ENCODE measurements around the gene EIF4EBP2. TPM values are rescaled to one million over a fixed set of nuclear protein-coding genes. Genes with fewer than 3 reads are reported as not detected.

EIF4EBP2 gene
- total RNA-seq, 2 donors from 2014 or later: 103 to 119 TPM

DNA sequence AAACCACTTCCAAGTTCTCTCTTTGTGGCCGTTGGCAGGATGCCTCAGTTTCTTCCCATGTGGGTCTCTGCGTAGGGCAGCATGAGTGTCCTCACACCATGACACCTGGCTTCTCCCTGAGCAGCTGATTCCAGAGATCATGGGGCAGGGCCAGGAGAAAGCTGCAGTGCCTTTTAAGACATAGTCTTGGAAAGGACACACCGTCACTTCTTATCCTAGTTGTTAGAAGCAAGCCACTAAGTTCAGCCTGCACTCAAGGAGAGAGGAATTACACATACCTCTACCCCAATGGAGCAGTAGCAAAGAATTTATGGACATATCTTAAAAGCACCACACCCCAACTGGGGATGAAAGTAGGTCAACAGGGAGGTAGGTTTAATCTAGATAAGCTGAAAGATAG, 21.2 kb downstream of the EIF4EBP2 start:
- Histone ChIP-seq H3K27me3 (ENCODE audit: control insufficient read depth, insufficient read depth, low read length, poor library complexity, severe bottlenecking) (no peaks in the 10 kb centered on the region), H3K9ac (ENCODE audit: extremely low read depth, low read length, poor library complexity, severe bottlenecking) (no peak overlapping the region), H3K36me3 (ENCODE audit: control insufficient read depth, insufficient read depth, low read length) (peaks cover 89% of the 10 kb centered on the region), H3K4me1 (ENCODE audit: control insufficient read depth, insufficient read depth, low read length) (no peaks in the 10 kb centered on the region), H3K9me3 (ENCODE audit: control insufficient read depth, low read length) (no peaks in the 10 kb centered on the region), H3K27ac (ENCODE audit: low read depth, low read length) (no peak overlapping the region), H3K4me3 (ENCODE audit: low read length) (no peak overlapping the region)
- H3K27me3 Mint-ChIP-seq (ENCODE audit: insufficient read depth): no peaks in the 10 kb centered on the region
- peaks cover 58% of the 10 kb centered on the region for H3K36me3 Mint-ChIP-seq (ENCODE audit: low read depth)
- H3K4me1 Mint-ChIP-seq: no peaks in the 10 kb centered on the region
- H3K27ac Mint-ChIP-seq: peak overlapping the region; percentile 14
- 93% methylated on average over 2 to 3 of the region's 3 CpGs for WGBS, 2 experiments (ENCODE audit: insufficient coverage in 1 of 2, insufficient read length in 1 of 2)
- TF ChIP-seq, protein P1, sequence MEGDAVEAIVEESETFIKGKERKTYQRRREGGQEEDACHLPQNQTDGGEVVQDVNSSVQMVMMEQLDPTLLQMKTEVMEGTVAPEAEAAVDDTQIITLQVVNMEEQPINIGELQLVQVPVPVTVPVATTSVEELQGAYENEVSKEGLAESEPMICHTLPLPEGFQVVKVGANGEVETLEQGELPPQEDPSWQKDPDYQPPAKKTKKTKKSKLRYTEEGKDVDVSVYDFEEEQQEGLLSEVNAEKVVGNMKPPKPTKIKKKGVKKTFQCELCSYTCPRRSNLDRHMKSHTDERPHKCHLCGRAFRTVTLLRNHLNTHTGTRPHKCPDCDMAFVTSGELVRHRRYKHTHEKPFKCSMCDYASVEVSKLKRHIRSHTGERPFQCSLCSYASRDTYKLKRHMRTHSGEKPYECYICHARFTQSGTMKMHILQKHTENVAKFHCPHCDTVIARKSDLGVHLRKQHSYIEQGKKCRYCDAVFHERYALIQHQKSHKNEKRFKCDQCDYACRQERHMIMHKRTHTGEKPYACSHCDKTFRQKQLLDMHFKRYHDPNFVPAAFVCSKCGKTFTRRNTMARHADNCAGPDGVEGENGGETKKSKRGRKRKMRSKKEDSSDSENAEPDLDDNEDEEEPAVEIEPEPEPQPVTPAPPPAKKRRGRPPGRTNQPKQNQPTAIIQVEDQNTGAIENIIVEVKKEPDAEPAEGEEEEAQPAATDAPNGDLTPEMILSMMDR (conservative IDR thresholded peaks at IDR 0.05): no peak
- no peak overlapping the region for H3K4me3 Mint-ChIP-seq
- DNase-seq: no peak
- no peaks in the 10 kb centered on the region for H3K9me3 Mint-ChIP-seq

- no peaks in the 10 kb centered on the region for H3K4me1 ChIP-seq (ENCODE audit: control insufficient read depth, insufficient read depth, low read length)
- no peak overlapping the region for H3K9ac ChIP-seq (ENCODE audit: extremely low read depth, low read length, poor library complexity, severe bottlenecking)
Measured at GRCh38 chr10:70426823-70427222, 22.9 kb downstream of the EIF4EBP2 start.

DNA sequence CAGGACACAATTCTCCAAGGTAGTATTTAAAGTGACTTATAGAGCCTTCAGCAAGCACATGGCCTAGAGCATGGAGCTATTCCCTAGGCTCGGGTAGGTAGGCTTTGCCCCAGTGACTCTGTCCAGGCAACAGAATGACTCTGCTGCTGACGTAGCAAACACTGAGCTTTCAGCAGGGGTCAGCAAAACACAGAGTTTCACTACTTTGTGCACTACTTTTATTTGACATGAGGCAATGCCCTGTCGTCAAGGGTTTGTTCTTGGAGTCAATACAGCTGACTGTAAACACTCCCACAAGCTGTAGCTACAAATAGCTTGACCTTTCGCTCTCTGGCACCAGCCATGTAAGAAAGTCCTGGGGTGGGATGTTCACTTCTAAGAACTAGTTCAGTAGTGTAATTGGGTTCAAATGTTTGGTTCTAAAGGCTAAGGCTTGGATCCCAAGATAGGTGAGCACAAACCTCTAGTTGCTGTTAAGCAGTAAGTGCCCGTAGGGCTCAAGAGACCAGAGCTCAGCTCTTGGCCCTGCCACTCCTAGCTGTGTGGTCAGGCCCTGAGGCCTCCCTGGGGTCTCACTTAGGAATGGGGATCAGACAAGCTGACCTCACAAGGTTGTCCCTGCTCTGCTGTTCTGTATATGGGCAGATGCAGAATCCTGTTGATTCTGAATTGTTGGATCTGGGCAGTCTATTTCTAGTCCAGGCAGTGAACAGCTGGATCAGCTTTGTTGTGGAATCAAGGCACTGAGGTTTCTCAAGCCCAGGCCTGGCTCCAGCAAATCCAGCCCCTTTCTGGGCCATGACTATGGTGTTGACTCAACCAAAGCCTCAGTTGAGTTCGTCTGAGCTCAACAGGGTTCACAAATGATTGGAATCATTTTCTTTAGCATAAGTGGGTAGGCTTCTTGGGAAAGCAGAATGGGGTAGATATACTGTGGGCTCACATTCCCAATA, 26.8 kb downstream of the EIF4EBP2 start:
- no peaks in the 10 kb centered on the region for H3K9me3 ChIP-seq (ENCODE audit: control insufficient read depth, low read length)
- Mint-ChIP-seq H3K4me3 (no peak overlapping the region), H3K9me3 (no peaks in the 10 kb centered on the region), H3K4me1 (peaks cover 2% of the 10 kb centered on the region), H3K36me3 (ENCODE audit: low read depth) (peaks cover 57% of the 10 kb centered on the region), H3K27ac (peak overlapping the region; percentile 55), H3K27me3 (ENCODE audit: insufficient read depth) (no peaks in the 10 kb centered on the region)
- H3K9ac ChIP-seq (ENCODE audit: extremely low read depth, low read length, poor library complexity, severe bottlenecking): no peak overlapping the region
- peaks cover 92% of the 10 kb centered on the region for H3K36me3 ChIP-seq (ENCODE audit: control insufficient read depth, insufficient read depth, low read length)
- no peaks in the 10 kb centered on the region for H3K27me3 ChIP-seq (ENCODE audit: control insufficient read depth, insufficient read depth, low read length, poor library complexity, severe bottlenecking)
- 88 to 89% methylated on average over 3 to 6 of the region's 6 CpGs for WGBS, 2 experiments (ENCODE audit: insufficient coverage in 1 of 2, insufficient read length in 1 of 2)
- H3K4me1 ChIP-seq (ENCODE audit: control insufficient read depth, insufficient read depth, low read length): peaks cover 4% of the 10 kb centered on the region
- no peak for DNase-seq
- H3K4me3 ChIP-seq (ENCODE audit: low read length): no peak overlapping the region
- H3K27ac ChIP-seq (ENCODE audit: low read depth, low read length): no peak overlapping the region
- TF ChIP-seq, protein P1 (conservative IDR thresholded peaks at IDR 0.05): peak; percentile 48

More at GRCh38 chr10:70426823-70427222, 22.9 kb downstream of the EIF4EBP2 start:
- H3K4me1 Mint-ChIP-seq: no peaks in the 10 kb centered on the region
- no peaks in the 10 kb centered on the region for H3K9me3 Mint-ChIP-seq
- H3K36me3 ChIP-seq (ENCODE audit: control insufficient read depth, insufficient read depth, low read length): peaks cover 92% of the 10 kb centered on the region
- H3K4me3 ChIP-seq (ENCODE audit: low read length): no peak overlapping the region
- no peak overlapping the region for H3K27ac Mint-ChIP-seq
- no peaks in the 10 kb centered on the region for H3K27me3 ChIP-seq (ENCODE audit: control insufficient read depth, insufficient read depth, low read length, poor library complexity, severe bottlenecking)
- DNase-seq: no peak
- 93 to 96% methylated on average over 3 of the region's 3 CpGs for WGBS, 2 experiments (ENCODE audit: insufficient coverage in 1 of 2, insufficient read length in 1 of 2)
- H3K27ac ChIP-seq (ENCODE audit: low read depth, low read length): no peak overlapping the region
- H3K9me3 ChIP-seq (ENCODE audit: control insufficient read depth, low read length): no peaks in the 10 kb centered on the region
- H3K36me3 Mint-ChIP-seq (ENCODE audit: low read depth): peaks cover 57% of the 10 kb centered on the region
- TF ChIP-seq, protein P1 (conservative IDR thresholded peaks at IDR 0.05): no peak
- no peak overlapping the region for H3K4me3 Mint-ChIP-seq
- H3K27me3 Mint-ChIP-seq (ENCODE audit: insufficient read depth): no peaks in the 10 kb centered on the region

Data from endodermal cell (in vitro differentiated cells).